ENCODE measurements around the gene ELOVL2. TPM values are rescaled to one million over a fixed set of nuclear protein-coding genes. Genes with fewer than 3 reads are reported as not detected.

The ELOVL2 gene
- total RNA-seq, 1 donor from 2014 or later, result 1.4 TPM

DNA sequence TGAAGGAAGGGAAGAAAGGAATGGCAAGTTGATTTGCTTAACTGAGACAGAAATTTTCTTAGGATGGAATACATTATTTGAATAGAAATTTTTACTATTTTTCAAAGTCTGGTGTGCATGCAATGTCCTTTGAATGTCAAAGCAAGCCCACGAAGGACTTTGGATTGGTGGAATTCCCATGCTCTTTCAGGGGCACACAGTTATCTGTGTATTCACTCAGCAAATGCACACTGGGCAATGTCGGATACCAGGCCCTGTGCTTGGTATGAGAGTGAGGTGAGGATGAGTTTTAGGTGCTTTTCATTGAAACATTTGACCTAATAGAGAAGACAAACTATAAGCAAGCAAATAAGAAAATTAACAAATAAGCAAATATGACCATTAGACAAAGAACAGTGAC is 83.9 kb downstream of the ELOVL2 start:
- Histone ChIP-seq H3K27me3 (ENCODE audit: low read depth) (no peaks in the 10 kb centered on the region), H3K4me1 (no peaks in the 10 kb centered on the region), H3K9me3 (replicated peaks) (peaks cover 1% of the 10 kb centered on the region), H3K36me3 (no peaks in the 10 kb centered on the region), H3K4me3 (no peak overlapping the region), H3K27ac (replicated peaks) (no peak overlapping the region)
- TF ChIP-seq CTCF (IDR thresholded peaks at IDR 0.05; ENCODE audit: borderline replicate concordance), result no peak
- intact Hi-C loops (cut with micrococcal nuclease), result no loop called here
- DNase-seq, result no peak

- no peaks in the 10 kb centered on the region for H3K4me1 ChIP-seq
- intact Hi-C loops (cut with micrococcal nuclease), result no loop called here
- DNase-seq, result no peak
- no peaks in the 10 kb centered on the region for H3K27me3 ChIP-seq (ENCODE audit: low read depth)
- H3K36me3 ChIP-seq, result no peaks in the 10 kb centered on the region
- TF ChIP-seq CTCF (IDR thresholded peaks at IDR 0.05; ENCODE audit: borderline replicate concordance), result no peak
- H3K4me3 ChIP-seq, result no peak overlapping the region
- no peak overlapping the region for H3K27ac ChIP-seq (replicated peaks)
- H3K9me3 ChIP-seq (replicated peaks), result no peaks in the 10 kb centered on the region
Measured at GRCh38 chr6:10957414-10957886, 86.7 kb downstream of the ELOVL2 start.

GRCh38 chr6:10956776-10957175 is 87.3 kb downstream of the ELOVL2 start:
- no peak for DNase-seq
- no peaks in the 10 kb centered on the region for H3K9me3 ChIP-seq (replicated peaks)
- no peaks in the 10 kb centered on the region for H3K4me1 ChIP-seq
- no peak overlapping the region for H3K4me3 ChIP-seq
- no peaks in the 10 kb centered on the region for H3K27me3 ChIP-seq (ENCODE audit: low read depth)
- TF ChIP-seq CTCF (IDR thresholded peaks at IDR 0.05; ENCODE audit: borderline replicate concordance), result no peak
- no peaks in the 10 kb centered on the region for H3K36me3 ChIP-seq
- H3K27ac ChIP-seq (replicated peaks), result no peak overlapping the region
- intact Hi-C loops (cut with micrococcal nuclease), result no loop called here

- Histone ChIP-seq H3K4me1 (no peaks in the 10 kb centered on the region), H3K4me3 (no peak overlapping the region), H3K9me3 (replicated peaks) (no peaks in the 10 kb centered on the region), H3K27ac (replicated peaks) (no peak overlapping the region), H3K36me3 (no peaks in the 10 kb centered on the region), H3K27me3 (ENCODE audit: low read depth) (no peaks in the 10 kb centered on the region)
- peak; percentile 72 for DNase-seq
- intact Hi-C loops (cut with micrococcal nuclease), result no loop called here
- TF ChIP-seq CTCF (IDR thresholded peaks at IDR 0.05; ENCODE audit: borderline replicate concordance), result peak; percentile 75
Measured at GRCh38 chr6:10954590-10955010, 89.5 kb downstream of the ELOVL2 start.

DNA sequence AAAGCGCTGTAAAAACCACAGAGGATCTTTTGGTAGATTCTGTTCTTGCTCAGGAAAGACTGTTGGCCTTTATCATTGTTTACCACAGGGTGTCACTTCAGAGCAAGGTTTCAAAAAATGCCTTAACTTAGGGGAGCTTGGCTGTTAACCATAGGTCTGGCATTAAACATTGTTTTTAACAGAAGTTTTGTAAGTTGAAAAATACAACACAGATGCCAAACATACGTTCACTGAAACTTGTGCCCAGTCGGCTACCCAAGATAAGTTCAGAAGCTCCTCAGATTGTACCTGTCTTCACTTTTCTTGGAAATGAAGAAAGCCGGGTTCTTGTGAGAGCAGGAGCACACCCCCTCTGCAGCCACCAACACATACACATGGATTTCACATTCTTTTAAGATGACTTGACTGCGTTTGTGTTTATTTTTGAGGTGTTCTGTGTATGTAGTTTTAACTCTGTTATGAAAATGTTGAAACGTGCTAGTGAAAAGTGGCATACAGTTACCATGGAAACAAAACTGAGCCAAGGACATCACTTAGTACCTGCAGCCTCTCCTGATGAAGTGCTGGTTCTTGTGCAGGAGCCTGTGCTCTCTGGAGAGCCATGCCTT is 92.3 kb downstream of the ELOVL2 start:
- no peak overlapping the region for H3K27ac ChIP-seq (replicated peaks)
- no peaks in the 10 kb centered on the region for H3K36me3 ChIP-seq
- DNase-seq, result no peak
- H3K4me3 ChIP-seq, result no peak overlapping the region
- no peaks in the 10 kb centered on the region for H3K4me1 ChIP-seq
- no peaks in the 10 kb centered on the region for H3K27me3 ChIP-seq (ENCODE audit: low read depth)
- peak; percentile 67 for TF ChIP-seq CTCF (IDR thresholded peaks at IDR 0.05; ENCODE audit: borderline replicate concordance)
- peaks cover 11% of the 10 kb centered on the region for H3K9me3 ChIP-seq (replicated peaks)
- intact Hi-C loops (cut with micrococcal nuclease), result loop anchor here (2.0 kb wide), 1 partner anchor 117 kb away; no protein-coding TSS in a partner anchor

Data from left ventricle myocardium inferior (tissue), 1 donor.